T-cell (primary cell): Measurements from ENCODE around the gene PDE1A. TPM values are rescaled to one million over a fixed set of nuclear protein-coding genes. Genes with fewer than 3 reads are reported as not detected.

Experiments
- ATAC-seq, 4 experiments: fragments of 200-7000 bp in 3 of 4; fragments of 150-1000 bp in 1 of 4; cut with Tn5 transposase; replicated peaks in 1 of 4; 1 replicate in 3 of 4; 2 replicates in 1 of 4; pipeline ENCODE4 v1.10.0; 2021; ENCODE audit warnings: moderate library complexity in 3 of 4, mild to moderate bottlenecking in 2 of 4, moderate number of reproducible peaks in 1 of 4
- CTCF ChIA-PET, 2 donors: fragments of 300-600 bp; sonication (Branson Sonifier 250); formaldehyde crosslinking; loops; one replicate each; lab custom pipeline; 2022; ENCODE audit warnings: antibody characterized with exemption in 2 of 2; lab: Charles Lee
- POLR2A ChIA-PET, 2 donors: fragments of 300-600 bp; sonication (Branson Sonifier 250); formaldehyde crosslinking; loops; one replicate each; lab custom pipeline; 2022; ENCODE audit warnings: antibody characterized with exemption in 2 of 2; lab: Charles Lee
- DNase-seq, 35 experiments: peaks; one replicate each; pipeline versions ENCODE4 v3.0.0 to v3.0.0-alpha.2; 2013 to 2023
- H3K27ac ChIP-seq: one replicate; pipeline ENCODE4 v1.5.1; 2013; ENCODE audit warnings: low read length
- H3K27me3 ChIP-seq, 2 experiments: replicated peaks in 1 of 2; 1 replicate in 1 of 2; 2 replicates in 1 of 2; pipeline versions ENCODE4 v1.6.1 to v1.7.0; 2013; ENCODE audit warnings: low read length in 1 of 2, mixed read lengths in 1 of 2; ENCODE audit not compliant: control insufficient read depth in 2 of 2, insufficient read depth in 2 of 2; ENCODE audit errors: extremely low read depth in 1 of 2
- H3K36me3 ChIP-seq, 2 donors: 1 replicate in 1 of 2; 2 replicates in 1 of 2; pipeline versions ENCODE4 v1.6.1 to v1.7.0; 2013; ENCODE audit warnings: low read length in 1 of 2; ENCODE audit not compliant: control insufficient read depth in 2 of 2, insufficient read depth in 1 of 2; ENCODE audit errors: extremely low read depth in 1 of 2
- H3K4me1 ChIP-seq, 2 experiments: 1 replicate in 1 of 2; 2 replicates in 1 of 2; pipeline versions ENCODE4 v1.6.1 to v1.7.0; 2013; ENCODE audit warnings: low read length in 2 of 2, mixed read lengths in 1 of 2; ENCODE audit not compliant: insufficient read depth in 2 of 2, control insufficient read depth in 1 of 2; ENCODE audit errors: extremely low read depth in 1 of 2
- H3K4me3 ChIP-seq, 2 donors: 1 replicate in 1 of 2; 2 replicates in 1 of 2; pipeline versions ENCODE4 v1.5.1 to v1.7.0; 2013; ENCODE audit warnings: mild to moderate bottlenecking in 2 of 2, low read length in 1 of 2, moderate library complexity in 1 of 2; ENCODE audit not compliant: control insufficient read depth in 1 of 2; ENCODE audit errors: extremely low read depth in 1 of 2
- H3K9me3 ChIP-seq: 2 replicates; pipeline ENCODE4 v1.7.0; 2013
- H3K27ac Mint-ChIP-seq, 2 donors: one replicate each; pipeline ENCODE4 v1.8.0; 2020 to 2021; ENCODE audit warnings: mild to moderate bottlenecking in 2 of 2, mixed read lengths in 2 of 2
- H3K27me3 Mint-ChIP-seq, 2 donors: one replicate each; pipeline ENCODE4 v1.8.0; 2021 to 2022; ENCODE audit warnings: mixed read lengths in 2 of 2
- H3K36me3 Mint-ChIP-seq: one replicate; pipeline ENCODE4 v1.8.0; 2021; ENCODE audit warnings: mixed read lengths
- H3K4me1 Mint-ChIP-seq, 3 donors: one replicate each; pipeline ENCODE4 v1.8.0; 2020 to 2022; ENCODE audit warnings: mixed read lengths in 3 of 3, mild to moderate bottlenecking in 1 of 3
- H3K4me3 Mint-ChIP-seq, 3 donors: one replicate each; pipeline ENCODE4 v1.8.0; 2020 to 2022; ENCODE audit warnings: mild to moderate bottlenecking in 3 of 3, mixed read lengths in 3 of 3, moderate library complexity in 3 of 3
- H3K9me3 Mint-ChIP-seq, 3 donors: one replicate each; pipeline ENCODE4 v1.8.0; 2020 to 2022; ENCODE audit warnings: mixed read lengths in 3 of 3
- WGBS: methylation state at CpG from one replicate; pipeline ENCODE4 v1.1.5; 2013; ENCODE audit warnings: missing lambda C conversion rate; ENCODE audit not compliant: insufficient coverage; 5-methylcytosine and 5-hydroxymethylcytosine counted together
- total RNA-seq, 35 experiments: library from RNA in 6 of 35; stranded (reverse) in 6 of 35; fragments of 120-200 nt in 1 of 35; gene quantifications; one replicate each; pipeline versions ENCODE4 v1.2.1 to v1.2.4 and lab custom pipeline; 2013 to 2026

The PDE1A gene
- total RNA-seq, 5 donors from 2014 or later (not counting 1 experiment from before 2014, with no cell fraction given) = not detected

GRCh38 chr2:182098648-182099047, 328.2 kb downstream of the PDE1A start:
- Histone ChIP-seq H3K9me3 (no peaks in the 10 kb centered on the region), H3K4me1 (no peaks in the 10 kb centered on the region), H3K27me3 (no peaks in the 10 kb centered on the region), H3K27ac (no peak overlapping the region), H3K4me3 (no peak overlapping the region), H3K36me3 (no peaks in the 10 kb centered on the region)
- no CpG with 5 or more reads among the region's 1 CpG for WGBS
- DNase-seq (no peak), ATAC-seq (no peak)
- CTCF ChIA-PET = no interaction called here
- H3K27ac Mint-ChIP-seq = no peak overlapping the region
- no peak overlapping the region for H3K4me3 Mint-ChIP-seq
- H3K36me3 Mint-ChIP-seq = no peaks in the 10 kb centered on the region
- no peaks in the 10 kb centered on the region for H3K27me3 Mint-ChIP-seq
- H3K4me1 Mint-ChIP-seq = no peaks in the 10 kb centered on the region
- POLR2A ChIA-PET = no interaction called here
- no peaks in the 10 kb centered on the region for H3K9me3 Mint-ChIP-seq

- Histone ChIP-seq H3K36me3 (no peaks in the 10 kb centered on the region), H3K4me1 (no peaks in the 10 kb centered on the region), H3K4me3 (no peak overlapping the region), H3K27ac (no peak overlapping the region), H3K27me3 (peaks cover 0 to 5% of the 10 kb centered on the region in 2 experiments), H3K9me3 (no peaks in the 10 kb centered on the region)
- H3K36me3 Mint-ChIP-seq = no peaks in the 10 kb centered on the region
- H3K4me1 Mint-ChIP-seq = no peaks in the 10 kb centered on the region
- H3K27me3 Mint-ChIP-seq = peaks cover 0 to 3% of the 10 kb centered on the region in 2 donors
- H3K27ac Mint-ChIP-seq = no peak overlapping the region
- DNase-seq (no peak), ATAC-seq (no peak)
- ChIA-PET CTCF (no interaction called here), POLR2A (no interaction called here)
- WGBS = 20% methylated on average over 2 of the region's 2 CpGs
- no peak overlapping the region for H3K4me3 Mint-ChIP-seq
- H3K9me3 Mint-ChIP-seq = peaks cover 0 to 3% (median 0%) of the 10 kb centered on the region in 3 donors
Observed at GRCh38 chr2:182097571-182098164, 329.2 kb downstream of the PDE1A start.

DNA sequence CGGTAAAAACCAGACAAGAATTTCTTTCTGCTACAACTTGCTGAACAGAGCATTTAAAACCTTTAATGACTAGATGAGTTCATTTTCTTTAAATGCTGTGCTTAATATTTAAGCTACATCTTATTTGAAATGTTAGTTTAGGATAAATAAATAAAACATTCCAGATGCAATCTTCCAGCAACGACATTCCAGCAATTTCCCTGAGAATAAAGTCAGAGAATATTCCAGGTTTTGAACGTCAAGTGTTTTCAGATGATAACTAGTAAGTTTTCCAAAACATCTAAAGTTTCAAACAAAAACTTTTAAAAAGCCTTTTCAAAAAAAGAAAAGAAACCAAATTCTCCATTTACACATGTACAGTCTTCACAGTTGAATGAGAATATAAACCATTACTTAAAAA, 336.4 kb downstream of the PDE1A start:
- no peak for DNase-seq
- Mint-ChIP-seq H3K36me3 (no peaks in the 10 kb centered on the region), H3K4me3 (no peak overlapping the region), H3K4me1 (no peaks in the 10 kb centered on the region), H3K9me3 (peaks cover 0 to 3% (median 0%) of the 10 kb centered on the region in 3 donors), H3K27me3 (peaks cover 7 to 8% of the 10 kb centered on the region in 2 donors), H3K27ac (no peak overlapping the region)
- no peak overlapping the region for H3K4me3 ChIP-seq
- no peaks in the 10 kb centered on the region for H3K36me3 ChIP-seq
- H3K9me3 ChIP-seq = no peaks in the 10 kb centered on the region
- POLR2A ChIA-PET = no interaction called here
- no peak overlapping the region for H3K27ac ChIP-seq
- WGBS = no CpG with 5 or more reads among the region's 3 CpGs
- CTCF ChIA-PET = no interaction called here
- peaks cover 0 to 5% of the 10 kb centered on the region in 2 experiments for H3K27me3 ChIP-seq
- no peaks in the 10 kb centered on the region for H3K4me1 ChIP-seq
- ATAC-seq = no peak
